ENCODE measurements around the gene COX4I1.
"Not testable (repeated sequence)": the region's sequence is repeated elsewhere in the genome, so short reads cannot be mapped to it uniquely, and the experiment has no call there.

COX4I1 gene

GRCh38 chr16:85805442-85806045, 6.0 kb downstream of the COX4I1 start:
- DNase-seq: no peak

GRCh38 chr16:85806539-85806938, 7.0 kb downstream of the COX4I1 start:
- no peak for DNase-seq

DNA sequence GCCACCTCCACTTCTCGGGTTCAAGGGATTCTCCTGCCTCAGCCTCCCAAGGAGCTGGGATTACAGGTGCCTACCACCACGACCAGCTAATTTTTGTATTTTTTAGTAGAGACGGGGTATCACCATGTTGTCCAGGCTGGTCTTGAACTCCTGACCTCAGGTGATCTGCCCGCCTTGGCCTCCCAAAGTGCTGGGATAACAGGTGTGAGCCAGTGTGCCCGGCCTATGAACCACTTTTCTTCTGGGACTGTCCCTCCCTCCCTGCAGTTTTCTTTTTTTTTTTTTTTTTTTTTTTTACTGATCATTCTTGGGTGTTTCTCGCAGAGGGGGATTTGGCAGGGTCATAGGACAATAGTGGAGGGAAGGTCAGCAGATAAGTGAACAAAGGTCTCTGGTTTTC, 7.8 kb downstream of the COX4I1 start:
- DNase-seq: not testable (repeated sequence)

DNA sequence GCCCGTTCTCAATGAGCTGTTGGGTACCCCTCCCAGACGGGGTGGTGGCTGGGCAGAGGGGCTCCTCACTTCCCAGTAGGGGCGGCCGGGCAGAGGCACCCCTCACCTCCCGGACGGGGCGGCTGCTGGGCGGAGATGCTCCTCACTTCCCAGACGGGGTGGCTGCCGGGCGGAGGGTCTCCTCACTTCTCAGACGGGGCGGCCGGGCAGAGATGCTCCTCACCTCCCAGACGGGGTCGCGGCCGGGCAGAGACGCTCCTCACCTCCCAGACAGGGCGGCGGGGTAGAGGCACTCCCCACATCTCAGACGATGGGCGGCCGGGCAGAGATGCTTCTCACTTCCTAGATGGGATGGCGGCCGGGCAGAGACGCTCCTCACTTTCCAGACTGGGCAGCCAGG, 8.6 kb downstream of the COX4I1 start:
- not testable (repeated sequence) for DNase-seq

GRCh38 chr16:85808926-85809325, 9.4 kb downstream of the COX4I1 start:
- DNase-seq: no peak

- no peak for DNase-seq
Observed at GRCh38 chr16:85809645-85810044, 10.2 kb downstream of the COX4I1 start.

GRCh38 chr16:85810097-85810741, 10.7 kb downstream of the COX4I1 start:
- DNase-seq: no peak

DNA sequence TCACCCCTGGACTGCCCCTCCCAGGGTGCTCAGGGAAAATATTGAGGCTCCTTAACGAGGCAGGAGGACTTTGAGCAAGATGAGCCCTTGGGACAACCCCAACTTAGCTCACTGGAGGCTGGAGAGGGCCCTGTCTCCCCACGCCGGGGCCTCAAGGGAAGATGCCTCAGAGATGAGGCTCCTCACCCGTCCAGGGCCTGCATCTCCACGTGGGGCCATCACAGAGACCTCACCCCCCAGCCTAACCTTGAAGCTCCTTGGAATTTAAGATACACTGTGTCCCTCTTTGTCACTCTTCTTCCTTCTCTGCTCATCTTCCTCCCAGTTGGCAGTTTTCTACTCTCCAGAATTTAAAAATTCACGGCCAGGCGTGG, 11.2 kb downstream of the COX4I1 start:
- DNase-seq: no peak

- DNase-seq: no peak
Observed at GRCh38 chr16:85812031-85812807, 12.7 kb downstream of the COX4I1 start.

DNA sequence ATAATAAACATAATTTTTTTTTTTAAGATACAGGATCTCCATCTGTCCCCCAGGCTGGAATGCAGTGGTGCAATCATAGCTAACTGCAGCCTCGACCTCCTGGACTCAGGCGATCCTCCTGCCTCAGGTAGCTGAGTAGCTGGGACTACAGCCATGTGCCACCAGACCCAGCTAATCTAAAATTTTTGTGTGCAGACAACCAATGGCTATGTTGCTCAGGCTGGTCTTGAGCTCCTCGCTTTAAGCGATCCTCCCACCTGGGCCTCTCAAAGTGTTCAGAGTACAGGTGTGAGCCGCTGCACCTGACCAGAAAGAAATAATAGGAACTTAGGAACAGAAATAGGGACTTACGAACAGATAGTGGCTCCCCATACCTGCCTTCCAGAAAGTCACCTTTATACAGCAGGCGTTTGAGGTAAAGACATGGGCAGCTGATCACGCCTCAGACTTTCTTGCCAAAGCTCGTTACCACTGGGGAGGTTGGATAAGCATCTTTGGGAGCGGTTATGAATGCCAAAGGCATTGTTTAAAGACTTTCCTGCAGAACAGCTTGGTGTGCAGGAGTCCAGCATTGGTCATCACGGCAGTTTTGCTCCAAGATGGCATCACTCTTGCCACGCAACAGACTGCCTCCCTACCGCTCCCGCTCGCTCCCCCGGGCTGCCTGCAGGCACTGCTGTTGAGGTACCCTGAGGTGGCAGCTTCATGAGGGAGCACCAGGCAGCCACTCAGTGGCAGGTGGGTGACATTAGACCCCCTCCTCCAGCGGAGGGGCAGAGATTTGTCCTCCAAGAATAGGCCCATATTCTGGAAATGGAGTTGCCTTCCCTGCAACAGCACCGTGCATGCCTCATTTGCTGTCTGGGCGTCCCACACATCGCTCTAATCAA, 13.6 kb downstream of the COX4I1 start:
- DNase-seq: no peak

- DNase-seq: no peak
Observed at GRCh38 chr16:85816159-85816558, 16.7 kb downstream of the COX4I1 start.

GRCh38 chr16:85817195-85817594, 17.7 kb downstream of the COX4I1 start:
- DNase-seq: not testable (repeated sequence)

DNA sequence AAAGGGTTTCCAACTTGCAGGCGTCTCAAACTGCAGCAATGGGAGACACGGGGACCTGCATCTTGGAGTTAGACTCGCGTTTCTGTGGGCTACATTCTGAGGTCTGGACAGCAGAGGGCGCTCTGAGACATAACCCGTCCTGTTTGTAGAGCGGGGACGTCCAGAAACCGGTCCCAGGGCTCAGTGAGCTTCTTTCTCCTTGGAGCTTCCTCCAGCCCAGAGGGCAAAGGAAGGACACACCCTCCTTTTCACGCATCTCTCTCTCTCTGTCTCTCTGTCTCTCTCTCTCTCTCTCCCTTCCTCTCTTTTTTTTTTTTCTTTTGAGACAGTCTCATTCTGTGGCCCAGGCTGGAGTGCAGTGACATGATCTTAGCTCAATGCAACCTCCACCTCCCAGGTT, 19.8 kb downstream of the COX4I1 start:
- no peak for DNase-seq

DNA sequence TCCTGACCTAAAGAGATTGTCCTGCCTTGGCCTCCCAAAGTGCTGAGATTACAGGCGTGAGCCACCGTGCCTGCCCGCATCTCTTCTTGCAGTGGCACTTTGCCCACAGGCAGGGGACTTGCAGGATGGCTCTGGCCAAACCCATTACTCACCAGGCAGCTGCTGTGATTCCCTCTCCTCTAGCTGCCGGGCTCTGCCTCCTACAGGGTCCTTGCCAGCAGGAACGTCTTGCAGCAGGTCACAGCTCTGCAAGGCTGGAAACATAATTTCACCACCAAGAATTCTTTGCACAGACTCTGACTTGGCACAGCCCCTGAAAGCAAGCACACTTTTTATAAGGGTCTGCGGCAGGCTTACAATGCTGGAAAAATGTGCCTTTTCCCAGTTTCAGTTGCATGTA, 20.3 kb downstream of the COX4I1 start:
- no peak for DNase-seq

- DNase-seq: no peak
Observed at GRCh38 chr16:85820604-85821372, 21.3 kb downstream of the COX4I1 start.

- DNase-seq: peak in 1 of 2 experiments; percentile 5
Observed at GRCh38 chr16:85821390-85822135, 22.1 kb downstream of the COX4I1 start.

GRCh38 chr16:85822145-85822544, 22.6 kb downstream of the COX4I1 start:
- DNase-seq: no peak

GRCh38 chr16:85823328-85823920, 23.9 kb downstream of the COX4I1 start:
- no peak for DNase-seq

DNA sequence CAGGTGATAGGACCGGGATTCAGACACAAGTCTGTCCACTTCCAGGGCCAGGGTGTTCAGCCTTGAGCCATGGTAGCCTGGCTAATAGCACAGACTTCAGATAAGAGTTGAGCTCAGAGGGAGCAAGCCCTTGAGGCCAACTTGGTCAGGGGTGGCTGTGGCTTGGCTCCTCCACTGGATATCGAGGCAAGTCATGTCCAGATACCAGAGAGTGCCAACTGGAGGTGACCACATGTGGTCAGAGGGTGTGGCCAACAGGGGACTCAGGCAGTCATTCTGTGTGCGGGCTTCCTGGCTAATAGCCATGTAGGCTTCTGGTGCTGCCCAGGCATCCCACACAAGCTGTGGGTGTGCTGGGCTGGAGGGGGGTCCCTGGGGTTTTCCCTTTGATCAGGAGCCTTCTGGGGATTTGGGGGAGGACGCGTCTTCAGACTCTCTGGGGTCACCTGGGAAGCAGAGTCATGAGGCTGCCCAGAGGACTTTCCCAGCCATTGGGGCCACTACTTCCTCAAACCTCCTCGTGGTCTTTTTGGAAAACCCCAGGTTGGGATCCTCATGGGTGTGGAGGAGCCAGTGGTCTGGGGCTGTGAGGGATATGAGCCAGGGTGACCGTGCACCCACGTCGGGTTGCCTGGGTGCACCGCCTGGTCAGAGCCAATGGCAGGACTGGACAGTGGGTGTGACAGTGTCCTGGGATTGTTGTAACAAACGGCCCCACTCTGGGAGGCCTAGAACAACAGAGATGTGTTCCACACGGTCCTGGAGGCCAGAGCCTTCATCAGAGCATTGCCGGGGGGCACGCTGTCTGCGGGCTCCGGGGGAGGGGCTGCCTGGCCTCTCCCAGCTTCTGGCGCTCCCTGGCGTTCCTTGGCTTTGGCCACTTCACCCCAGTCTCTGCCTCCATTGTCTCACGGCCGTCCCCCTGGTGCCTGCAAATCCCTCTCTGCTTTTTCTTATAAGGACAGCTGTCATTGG, 25.0 kb downstream of the COX4I1 start:
- no peak for DNase-seq

DNA sequence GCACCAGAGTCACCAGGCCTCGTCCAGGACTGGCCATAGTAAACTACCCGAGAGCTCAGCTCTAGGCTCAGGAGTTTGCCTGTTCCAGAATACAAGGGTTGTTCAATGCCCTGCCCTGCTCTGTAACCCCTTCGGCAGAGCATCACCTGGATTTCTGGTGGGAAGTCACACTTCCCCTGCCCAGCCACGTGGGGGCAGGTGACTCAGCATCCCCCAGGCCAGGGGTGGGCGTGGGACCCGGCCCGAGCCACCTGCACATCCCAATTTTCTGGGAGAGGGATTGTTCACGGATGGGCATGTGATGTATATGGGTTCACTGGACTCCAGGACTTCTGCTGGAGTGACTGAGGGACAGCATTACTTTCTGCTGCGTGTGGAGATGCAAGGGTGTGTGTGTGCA, 25.8 kb downstream of the COX4I1 start:
- no peak for DNase-seq
